Kidney (tissue), 14 donors: ENCODE measurements around the gene ATP10B. TPM values are rescaled to one million over a fixed set of nuclear protein-coding genes. Genes with fewer than 3 reads are reported as not detected.

ENCODE experiments used
- DNase-seq, 5 donors: peaks; one replicate each; pipeline ENCODE4 v3.0.0-alpha.2; 2013 to 2020
- FAIRE-seq: peaks from 2 replicates; lab custom pipeline; 2012; peaks lifted over from hg19 to GRCh38; lab: Jason Lieb, UNC
- H3K27ac ChIP-seq, 2 donors: one replicate each; pipeline ENCODE4 v1.7.0; 2013; ENCODE audit warnings: low read depth in 2 of 2, low read length in 2 of 2, inconsistent platforms in 1 of 2
- H3K27me3 ChIP-seq: one replicate; pipeline ENCODE4 v1.7.1; 2013; ENCODE audit warnings: low read length, inconsistent platforms; ENCODE audit not compliant: control insufficient read depth, insufficient read depth
- H3K36me3 ChIP-seq, 3 donors: one replicate each; pipeline versions ENCODE4 v1.7.0 to v1.7.1; 2013; ENCODE audit warnings: low read length in 3 of 3, control low read depth in 1 of 3, inconsistent platforms in 1 of 3; ENCODE audit not compliant: insufficient read depth in 3 of 3, control insufficient read depth in 2 of 3
- H3K4me1 ChIP-seq, 3 donors: one replicate each; pipeline versions ENCODE4 v1.7.0 to v1.7.1; 2013; ENCODE audit warnings: low read length in 3 of 3, inconsistent platforms in 1 of 3, low read depth in 1 of 3; ENCODE audit not compliant: control insufficient read depth in 2 of 3, insufficient read depth in 2 of 3
- H3K4me3 ChIP-seq, 3 donors: one replicate each; pipeline versions ENCODE4 v1.7.0 to v1.8.1; 2013; ENCODE audit warnings: low read length in 3 of 3, control low read depth in 1 of 3, inconsistent platforms in 1 of 3
- H3K9ac ChIP-seq, 3 donors: one replicate each; pipeline versions ENCODE4 v1.7.0 to v1.7.1; 2013; ENCODE audit warnings: low read length in 3 of 3, control low read depth in 1 of 3, inconsistent platforms in 1 of 3
- H3K9me3 ChIP-seq, 3 donors: one replicate each; pipeline versions ENCODE4 v1.7.0 to v1.7.1; 2013; ENCODE audit warnings: low read length in 3 of 3, control low read depth in 1 of 3, inconsistent platforms in 1 of 3; ENCODE audit not compliant: control insufficient read depth in 2 of 3, insufficient read depth in 1 of 3
- CTCF ChIP-seq: IDR thresholded peaks from 3 replicates; pipeline ENCODE4 v1.5.1; 2012; ENCODE audit warnings: mild to moderate bottlenecking, moderate library complexity, borderline replicate concordance; ENCODE audit not compliant: insufficient read depth; ENCODE audit errors: extremely low read depth
- intact Hi-C: fragments of 100-400 bp; cut with DNase I; formaldehyde crosslinking; loops from one replicate; pipeline ENCODE4 v1.11.1; 2022
- polyA plus RNA-seq: library from polyadenylated mRNA; stranded (reverse); fragments of 350-450 nt; fragmentation: Illumina TruSeq; extraction: RNeasy Lipid Tissue Mini Kit (QIAGEN cat#74804); gene quantifications from one replicate; pipeline ENCODE4 v1.2.3, GENCODE V29; 2014; ENCODE audit warnings: low read depth, low replicate concordance; ENCODE audit not compliant: insufficient read depth
- total RNA-seq: library from RNA; stranded (reverse); fragmentation: NEBNext Ultra II Directional; extraction: Animal tissue kit (Norgen Biotek cat#: 25700); gene quantifications from one replicate; pipeline ENCODE4 v1.2.1, GENCODE V29; 2021
- donor health status: control.
- donor health status: control.
- donor health status: control.
- donor health status: control.
- donor health status: control.
- donor health status: DM: yes; HTN: yes; CAD: no.
- donor health status: Normal renal cell carcinoma (clear cell type).

Gene ATP10B
- total and polyA plus RNA-seq, 2 donors from 2014 or later: 1.4 TPM; not detected in 1

- Histone ChIP-seq H3K27ac (no peak overlapping the region), H3K27me3 (no peaks in the 10 kb centered on the region), H3K9me3 (no peaks in the 10 kb centered on the region)
Observed at GRCh38 chr5:160534125-160534524, 317.9 kb downstream of the ATP10B start.

GRCh38 chr5:160525471-160526261 is 326.3 kb downstream of the ATP10B start:
- intact Hi-C loops: no loop called here
- TF ChIP-seq CTCF: no peak
- Histone ChIP-seq H3K27ac (no peak overlapping the region), H3K27me3 (no peaks in the 10 kb centered on the region), H3K36me3 (no peaks in the 10 kb centered on the region), H3K4me1 (no peaks in the 10 kb centered on the region), H3K4me3 (no peak overlapping the region), H3K9me3 (no peaks in the 10 kb centered on the region), H3K9ac (no peak overlapping the region)
- no peak for FAIRE-seq
- no peak for DNase-seq

More at GRCh38 chr5:160534125-160534524, 317.9 kb downstream of the ATP10B start:
- H3K4me3 ChIP-seq: no peak overlapping the region
- TF ChIP-seq CTCF: no peak
- H3K9ac ChIP-seq: no peak overlapping the region
- no peaks in the 10 kb centered on the region for H3K4me1 ChIP-seq
- DNase-seq (no peak), FAIRE-seq (no peak)
- no peaks in the 10 kb centered on the region for H3K36me3 ChIP-seq
- intact Hi-C loops: no loop called here

GRCh38 chr5:160524827-160525226 is 327.2 kb downstream of the ATP10B start:
- Histone ChIP-seq H3K4me1 (no peaks in the 10 kb centered on the region), H3K9ac (no peak overlapping the region), H3K27ac (no peak overlapping the region), H3K4me3 (no peak overlapping the region), H3K9me3 (no peaks in the 10 kb centered on the region), H3K36me3 (no peaks in the 10 kb centered on the region), H3K27me3 (no peaks in the 10 kb centered on the region)
- DNase-seq (no peak), FAIRE-seq (no peak)
- no peak for TF ChIP-seq CTCF
- intact Hi-C loops: no loop called here
